Esophagus squamous epithelium (tissue), 5 donors: Measurements from ENCODE around the gene RSBN1. TPM values are rescaled to one million over a fixed set of nuclear protein-coding genes. Genes with fewer than 3 reads are reported as not detected.

Source experiments
- DNase-seq: peaks from one replicate; lab custom pipeline; 2025; lab: John Stamatoyannopoulos, UW
- H3K27ac ChIP-seq, 4 donors: fragments of 200-600 bp; sonication (generic); one replicate each; pipeline ENCODE4 v1.5.1; 2016 to 2019; ENCODE audit warnings: mild to moderate bottlenecking in 1 of 4
- H3K27me3 ChIP-seq, 4 donors: fragments of 200-600 bp; sonication (generic); 1 replicate in 3 of 4; 2 replicates in 1 of 4; pipeline versions ENCODE4 v1.5.1 to v1.6.0; 2017 to 2021; ENCODE audit warnings: antibody characterized with exemption in 1 of 4
- H3K36me3 ChIP-seq, 3 donors: fragments of 200-600 bp; sonication (generic); one replicate each; pipeline ENCODE4 v1.5.1; 2016 to 2019
- H3K4me1 ChIP-seq, 3 donors: fragments of 200-600 bp; sonication (generic); one replicate each; pipeline ENCODE4 v1.5.1; 2017 to 2019
- H3K4me3 ChIP-seq, 4 donors: fragments of 200-600 bp; sonication (generic); 1 replicate in 3 of 4; 2 replicates in 1 of 4; pipeline ENCODE4 v1.5.1; 2016 to 2019; ENCODE audit warnings: mild to moderate bottlenecking in 2 of 4, moderate library complexity in 1 of 4
- H3K9me3 ChIP-seq, 3 donors: fragments of 200-600 bp; sonication (generic); one replicate each; pipeline ENCODE4 v1.5.1; 2016 to 2019
- CTCF ChIP-seq, 6 experiments: fragments of 450-650 bp in 4 of 6; fragments of 200-600 bp in 2 of 6; sonication (generic) in 2 of 6; IDR thresholded peaks; one replicate each; pipeline ENCODE4 v1.5.1; 2016 to 2019; ENCODE audit warnings: antibody characterized with exemption in 6 of 6, mild to moderate bottlenecking in 4 of 6, moderate library complexity in 4 of 6
- POLR2A ChIP-seq, 4 donors: fragments of 450-650 bp; IDR thresholded peaks; one replicate each; pipeline ENCODE4 v1.6.1; 2017; ENCODE audit warnings: antibody characterized with exemption in 4 of 4, mild to moderate bottlenecking in 4 of 4, moderate library complexity in 3 of 4
- WGBS, 2 donors: methylation state at CpG; one replicate each; pipeline ENCODE4 v1.1.5; 2018; 5-methylcytosine and 5-hydroxymethylcytosine counted together
- intact Hi-C: fragments of 100-400 bp; cut with DNase I; formaldehyde crosslinking; loops from one replicate; pipeline ENCODE4 v1.15.0; 2022
- total RNA-seq, 4 donors: library from RNA; depleted of rRNA; stranded (reverse); fragments of >200 nt; gene quantifications; one replicate each; pipeline ENCODE4 v1.1.0, GENCODE V29; 2016
- donor health status: DM: yes; HTN: yes; CAD: no.

Gene RSBN1
- total RNA-seq, 4 donors from 2014 or later = 8.0 to 18.7 (median 10.6) TPM

GRCh38 chr1:113777561-113777960 lies 34.7 kb downstream of the RSBN1 start:
- Histone ChIP-seq H3K27ac (no peak overlapping the region), H3K36me3 (peaks cover 0 to 45% (median 0%) of the 10 kb centered on the region in 3 donors), H3K4me1 (peaks cover 3 to 25% (median 10%) of the 10 kb centered on the region in 3 donors), H3K27me3 (no peaks in the 10 kb centered on the region), H3K4me3 (no peak overlapping the region), H3K9me3 (no peaks in the 10 kb centered on the region)
- intact Hi-C loops = no loop called here
- TF ChIP-seq POLR2A (IDR thresholded peaks at IDR 0.05) (no peak), CTCF (IDR thresholded peaks at IDR 0.05) (no peak)
- 85 to 88% methylated on average over 4 of the region's 4 CpGs for WGBS, 2 donors
- no peak for DNase-seq

GRCh38 chr1:113770031-113770430 lies 42.2 kb downstream of the RSBN1 start:
- peaks cover 0 to 53% (median 8%) of the 10 kb centered on the region in 3 donors for H3K36me3 ChIP-seq
- H3K4me1 ChIP-seq = peaks cover 0 to 19% (median 0%) of the 10 kb centered on the region in 3 donors
- no peaks in the 10 kb centered on the region for H3K27me3 ChIP-seq
- DNase-seq = no peak
- H3K4me3 ChIP-seq = no peak overlapping the region
- H3K9me3 ChIP-seq = no peaks in the 10 kb centered on the region
- WGBS, 2 donors = 86 to 93% methylated on average over 1 of the region's 1 CpG
- no peak overlapping the region for H3K27ac ChIP-seq
- TF ChIP-seq POLR2A (IDR thresholded peaks at IDR 0.05) (no peak), CTCF (IDR thresholded peaks at IDR 0.05) (no peak)
- intact Hi-C loops = no loop called here

- peaks cover 0 to 53% (median 8%) of the 10 kb centered on the region in 3 donors for H3K36me3 ChIP-seq
Measured at GRCh38 chr1:113769601-113769970, 42.7 kb downstream of the RSBN1 start.

GRCh38 chr1:113768916-113769600 lies 43.2 kb downstream of the RSBN1 start:
- DNase-seq = no peak
- peaks cover 0 to 19% (median 0%) of the 10 kb centered on the region in 3 donors for H3K4me1 ChIP-seq
- 41 to 100% methylated on average over 1 of the region's 1 CpG for WGBS, 2 donors
- H3K9me3 ChIP-seq = no peaks in the 10 kb centered on the region
- no peak for TF ChIP-seq POLR2A (IDR thresholded peaks at IDR 0.05)
- H3K27ac ChIP-seq = no peak overlapping the region
- H3K27me3 ChIP-seq = no peaks in the 10 kb centered on the region
- peaks cover 0 to 53% (median 8%) of the 10 kb centered on the region in 3 donors for H3K36me3 ChIP-seq
- intact Hi-C loops = no loop called here
- H3K4me3 ChIP-seq = no peak overlapping the region

More at GRCh38 chr1:113769601-113769970, 42.7 kb downstream of the RSBN1 start:
- Histone ChIP-seq H3K27ac (no peak overlapping the region), H3K4me3 (no peak overlapping the region), H3K27me3 (no peaks in the 10 kb centered on the region), H3K4me1 (peaks cover 0 to 19% (median 0%) of the 10 kb centered on the region in 3 donors), H3K9me3 (no peaks in the 10 kb centered on the region)
- no peak for TF ChIP-seq POLR2A (IDR thresholded peaks at IDR 0.05)
- TF ChIP-seq CTCF (IDR thresholded peaks at IDR 0.05) = no peak
- intact Hi-C loops = no loop called here
- no peak for DNase-seq

GRCh38 chr1:113765306-113766230 lies 46.7 kb downstream of the RSBN1 start:
- H3K4me3 ChIP-seq = no peak overlapping the region
- peaks cover 0 to 8% (median 0%) of the 10 kb centered on the region in 3 donors for H3K4me1 ChIP-seq
- no peaks in the 10 kb centered on the region for H3K9me3 ChIP-seq
- no peaks in the 10 kb centered on the region for H3K27me3 ChIP-seq
- 86 to 98% methylated on average over 2 of the region's 2 CpGs for WGBS, 2 donors
- intact Hi-C loops = no loop called here
- TF ChIP-seq POLR2A (IDR thresholded peaks at IDR 0.05) (no peak), CTCF (IDR thresholded peaks at IDR 0.05) (no peak)
- H3K27ac ChIP-seq = no peak overlapping the region
- no peak for DNase-seq
- peaks cover 0 to 57% (median 8%) of the 10 kb centered on the region in 3 donors for H3K36me3 ChIP-seq
